ENCODE data around the gene ASAH2. TPM values are rescaled to one million over a fixed set of nuclear protein-coding genes. Genes with fewer than 3 reads are reported as not detected.

ASAH2 gene
- total RNA-seq, 1 donor: 1.5 TPM

GRCh38 chr10:50289196-50289595 is 37.9 kb upstream of the ASAH2 start:
- no peak for DNase-seq (ENCODE audit: low read depth)
- H3K4me3 ChIP-seq (ENCODE audit: low read depth, low read length): no peak overlapping the region
- no peak for TF ChIP-seq CTCF (IDR thresholded peaks at IDR 0.05; ENCODE audit: insufficient read depth, low read length)

GRCh38 chr10:50286996-50287803 is 35.9 kb upstream of the ASAH2 start:
- no peak for TF ChIP-seq CTCF (IDR thresholded peaks at IDR 0.05; ENCODE audit: insufficient read depth, low read length)
- peak; percentile 25 for DNase-seq (ENCODE audit: low read depth)
- H3K4me3 ChIP-seq (ENCODE audit: low read depth, low read length): no peak overlapping the region

- no peak overlapping the region for H3K4me3 ChIP-seq (ENCODE audit: low read depth, low read length)
- TF ChIP-seq CTCF (IDR thresholded peaks at IDR 0.05; ENCODE audit: insufficient read depth, low read length): no peak
- peak; percentile 98 for DNase-seq (ENCODE audit: low read depth)
These were observed 35.2 kb upstream of the ASAH2 start for GRCh38 chr10:50286517-50286916.

- no peak for DNase-seq (ENCODE audit: low read depth)
- H3K4me3 ChIP-seq (ENCODE audit: low read depth, low read length): no peak overlapping the region
- TF ChIP-seq CTCF (IDR thresholded peaks at IDR 0.05; ENCODE audit: insufficient read depth, low read length): no peak
These were observed 30.7 kb upstream of the ASAH2 start for GRCh38 chr10:50281967-50282522.

- no peak for DNase-seq (ENCODE audit: low read depth)
- H3K4me3 ChIP-seq (ENCODE audit: low read depth, low read length): no peak overlapping the region
- no peak for TF ChIP-seq CTCF (IDR thresholded peaks at IDR 0.05; ENCODE audit: insufficient read depth, low read length)
These were observed 30.1 kb upstream of the ASAH2 start for GRCh38 chr10:50281210-50281966.

GRCh38 chr10:50280049-50280841 is 28.9 kb upstream of the ASAH2 start:
- H3K4me3 ChIP-seq (ENCODE audit: low read depth, low read length): no peak overlapping the region
- TF ChIP-seq CTCF (IDR thresholded peaks at IDR 0.05; ENCODE audit: insufficient read depth, low read length): no peak
- DNase-seq (ENCODE audit: low read depth): no peak

Data from fibroblast of the aortic adventitia (primary cell).